Occipital lobe (tissue), 2 donors: Measurements from ENCODE around the gene CASKIN2. TPM values are rescaled to one million over a fixed set of nuclear protein-coding genes. Genes with fewer than 3 reads are reported as not detected.
A peak's percentile ranks its signal among the peaks of the same experiment; 100 is the strongest.
"Not testable (repeated sequence)": the region's sequence is repeated elsewhere in the genome, so short reads cannot be mapped to it uniquely, and the experiment has no call there.

Source experiments
- DNase-seq: peaks from one replicate; lab custom pipeline; 2025; lab: John Stamatoyannopoulos, UW
- total RNA-seq: library from RNA; depleted of rRNA; stranded (reverse); fragments of >200 nt; gene quantifications from one replicate; pipeline ENCODE4 v1.2.3, GENCODE V29; 2014

Gene CASKIN2
- total RNA-seq, 1 donor from 2014 or later, result 4.8 TPM

GRCh38 chr17:75490173-75490743, 25.1 kb downstream of the CASKIN2 start:
- DNase-seq, result no peak

- DNase-seq, result no peak
These were observed 25.8 kb downstream of the CASKIN2 start for GRCh38 chr17:75489511-75489955.

GRCh38 chr17:75488693-75489510, 26.4 kb downstream of the CASKIN2 start:
- DNase-seq, result no peak

GRCh38 chr17:75487351-75488070, 27.8 kb downstream of the CASKIN2 start:
- DNase-seq, result no peak

GRCh38 chr17:75486951-75487350, 28.4 kb downstream of the CASKIN2 start:
- DNase-seq, result no peak

- DNase-seq, result no peak
These were observed 29.2 kb downstream of the CASKIN2 start for GRCh38 chr17:75486151-75486550.

- no peak for DNase-seq
These were observed 29.6 kb downstream of the CASKIN2 start for GRCh38 chr17:75485688-75486087.

- DNase-seq, result no peak
These were observed 33.0 kb downstream of the CASKIN2 start for GRCh38 chr17:75482098-75482942.

GRCh38 chr17:75481194-75482068, 33.9 kb downstream of the CASKIN2 start:
- no peak for DNase-seq

GRCh38 chr17:75480281-75480680, 35.1 kb downstream of the CASKIN2 start:
- no peak for DNase-seq

- DNase-seq, result no peak
These were observed 36.8 kb downstream of the CASKIN2 start for GRCh38 chr17:75478508-75478907.

GRCh38 chr17:75477490-75477862, 37.9 kb downstream of the CASKIN2 start:
- not testable (repeated sequence) for DNase-seq

- DNase-seq, result no peak
These were observed 38.4 kb downstream of the CASKIN2 start for GRCh38 chr17:75476752-75477489.

- peak; percentile 85 for DNase-seq
These were observed 39.1 kb downstream of the CASKIN2 start for GRCh38 chr17:75476271-75476671.

- DNase-seq, result no peak
These were observed 39.5 kb downstream of the CASKIN2 start for GRCh38 chr17:75475851-75476250.

GRCh38 chr17:75475144-75475835, 40.0 kb downstream of the CASKIN2 start:
- DNase-seq, result peak; percentile 23

- DNase-seq, result no peak
These were observed 40.6 kb downstream of the CASKIN2 start for GRCh38 chr17:75474736-75475135.

- no peak for DNase-seq
These were observed 42.1 kb downstream of the CASKIN2 start for GRCh38 chr17:75473246-75473645.

GRCh38 chr17:75472119-75472518, 43.2 kb downstream of the CASKIN2 start:
- DNase-seq, result no peak
